Germinal center (tissue), 1 donor: ENCODE results near the gene SPATS2.

Experiments
- DNase-seq: peaks from one replicate; pipeline ENCODE4 v3.0.0; 2012; ENCODE audit warnings: mixed read lengths, low spot score

SPATS2 gene

GRCh38 chr12:49556391-49557186 lies 189.3 kb downstream of the SPATS2 start:
- DNase-seq: no peak

- DNase-seq: no peak
Measured at GRCh38 chr12:49557187-49557916, 190.1 kb downstream of the SPATS2 start.

GRCh38 chr12:49557917-49558215 lies 190.6 kb downstream of the SPATS2 start:
- DNase-seq: no peak

GRCh38 chr12:49558526-49558925 lies 191.3 kb downstream of the SPATS2 start:
- DNase-seq: no peak

GRCh38 chr12:49559011-49559675 lies 191.9 kb downstream of the SPATS2 start:
- no peak for DNase-seq

GRCh38 chr12:49560695-49561094 lies 193.4 kb downstream of the SPATS2 start:
- no peak for DNase-seq

GRCh38 chr12:49562233-49562632 lies 195.0 kb downstream of the SPATS2 start:
- DNase-seq: no peak

GRCh38 chr12:49562831-49563230 lies 195.6 kb downstream of the SPATS2 start:
- DNase-seq: no peak

- no peak for DNase-seq
Measured at GRCh38 chr12:49563951-49564685, 196.9 kb downstream of the SPATS2 start.

- no peak for DNase-seq
Measured at GRCh38 chr12:49564686-49565405, 197.6 kb downstream of the SPATS2 start.

- DNase-seq: no peak
Measured at GRCh38 chr12:49565406-49566265, 198.4 kb downstream of the SPATS2 start.

GRCh38 chr12:49566361-49566760 lies 199.1 kb downstream of the SPATS2 start:
- DNase-seq: no peak

- no peak for DNase-seq
Measured at GRCh38 chr12:49567302-49567610, 200.0 kb downstream of the SPATS2 start.

- DNase-seq: peak; percentile 97
Measured at GRCh38 chr12:49567611-49568441, 200.6 kb downstream of the SPATS2 start, which contains the start of gene MCRS1. TSS of gene MCRS1 (minus strand) at chr12:49568142. CDS start at chr12:49566731, 1,411 bp downstream.

GRCh38 chr12:49568442-49569162 lies 201.3 kb downstream of the SPATS2 start:
- DNase-seq: no peak
